Bronchus fibroblast of lung (primary cell): Measurements from ENCODE around the gene UNC5B. TPM values are rescaled to one million over a fixed set of nuclear protein-coding genes. Genes with fewer than 3 reads are reported as not detected.

Source experiments
- total RNA-seq: library from RNA; depleted of rRNA; stranded (reverse); fragments of >200 nt; gene quantifications from 2 replicates; pipeline ENCODE4 v1.2.3, GENCODE V29; 2015

Gene UNC5B
- total RNA-seq, result 15.2 and 17.1 TPM in 2 replicates

DNA sequence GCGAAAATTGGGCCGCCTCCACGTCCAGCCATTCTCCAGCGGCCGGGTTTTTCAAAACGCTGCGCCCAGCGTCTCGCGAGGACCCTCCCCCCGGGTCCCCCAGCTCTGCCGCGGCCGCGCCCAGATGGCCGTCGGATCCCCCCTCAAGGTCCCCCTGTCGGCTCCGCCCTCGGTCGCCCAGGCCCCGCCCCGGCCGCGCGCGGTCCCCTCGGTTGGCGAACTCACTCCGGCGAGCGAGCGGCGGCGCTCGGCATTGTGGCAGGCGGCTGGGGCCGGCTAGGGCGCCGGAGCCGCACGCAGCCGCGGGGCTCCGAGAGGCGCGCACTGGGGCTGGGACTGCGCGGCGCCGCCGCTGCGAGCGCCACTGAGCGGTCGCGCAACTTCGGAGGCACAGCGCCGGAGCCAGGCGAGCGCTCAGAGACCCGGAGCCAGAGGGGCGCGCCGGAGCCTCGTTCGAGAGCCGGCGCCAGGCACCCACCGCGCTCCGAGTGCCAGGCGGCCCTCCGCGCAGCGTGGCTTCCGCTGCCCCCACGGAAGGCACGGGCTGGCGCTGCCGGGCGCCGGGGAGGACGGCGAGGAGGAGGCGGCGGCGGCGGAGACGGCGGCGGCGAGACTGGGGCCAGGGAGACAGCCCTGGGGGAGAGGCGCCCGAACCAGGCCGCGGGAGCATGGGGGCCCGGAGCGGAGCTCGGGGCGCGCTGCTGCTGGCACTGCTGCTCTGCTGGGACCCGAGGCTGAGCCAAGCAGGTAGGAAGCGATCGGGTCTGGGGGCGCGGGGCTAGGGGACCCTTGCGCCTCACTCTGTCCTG lies at the start of gene UNC5B:
UNC5B (plus strand) TSS at position 253 of the 809 bp plus-strand sequence; CDS start at position 669, 416 bp downstream.

GRCh38 chr10:71319042-71319799 lies 106.9 kb downstream of the UNC5B start, which contains the start of gene SLC29A3:
Gene SLC29A3 (plus strand): TSS chr10:71319259. CDS start chr10:71319310, 51 bp downstream.

Other genes starting within 250 kb of the UNC5B start
- gene SLC29A3, start 106.7 kb downstream of the UNC5B start, total RNA-seq, result 2.2 TPM in 2 replicates
- under 0.01 TPM in 2 replicates for gene CDH23, start 184.3 kb downstream of the UNC5B start, total RNA-seq